Activated T-helper 2 cell treated with anti-CD3 and anti-CD28 coated beads, Interferon-gamma antibody, Interleukin-2, Interleukin-4, amounts not matched to agents 10 μg/mL and 5 μg/mL and 100 μg/mL, durations not matched to agents 14 hours and 24 hours and 36 hours (primary cell): ENCODE data around the gene XPNPEP2. TPM values are rescaled to one million over a fixed set of nuclear protein-coding genes. Genes with fewer than 3 reads are reported as not detected.

Experiments
- DNase-seq: peaks from one replicate; pipeline ENCODE4 v3.0.0; 2021; ENCODE audit warnings: low spot score
- H3K27ac Mint-ChIP-seq: one replicate; pipeline ENCODE4 v1.8.0; 2021; ENCODE audit warnings: mixed read lengths
- H3K27me3 Mint-ChIP-seq: one replicate; pipeline ENCODE4 v1.8.0; 2021; ENCODE audit warnings: low read depth, mixed read lengths
- H3K36me3 Mint-ChIP-seq: one replicate; pipeline ENCODE4 v1.8.0; 2021; ENCODE audit warnings: low read depth, mixed read lengths
- H3K4me1 Mint-ChIP-seq: one replicate; pipeline ENCODE4 v1.8.0; 2021; ENCODE audit warnings: low read depth, mixed read lengths
- H3K4me3 Mint-ChIP-seq: one replicate; pipeline ENCODE4 v1.8.0; 2021; ENCODE audit warnings: low read depth, mild to moderate bottlenecking, moderate library complexity, mixed read lengths
- H3K9me3 Mint-ChIP-seq: one replicate; pipeline ENCODE4 v1.8.0; 2021; ENCODE audit warnings: mixed read lengths
- intact Hi-C: fragments of 100-400 bp; cut with micrococcal nuclease; formaldehyde crosslinking; loops from one replicate; pipeline ENCODE4 v1.15.1; 2023
- total RNA-seq: library from RNA; stranded (reverse); gene quantifications from 2 replicates; pipeline ENCODE4 v1.2.3, GENCODE V29; 2022

The XPNPEP2 gene
- total RNA-seq, 1 donor from 2014 or later, result 0.16 TPM

GRCh38 chrX:129804806-129805205 is 66.0 kb downstream of the XPNPEP2 start:
- Mint-ChIP-seq H3K4me3 (no peak overlapping the region), H3K36me3 (peaks cover 32% of the 10 kb centered on the region), H3K27me3 (no peaks in the 10 kb centered on the region), H3K27ac (no peak overlapping the region), H3K9me3 (no peaks in the 10 kb centered on the region), H3K4me1 (peaks cover 19% of the 10 kb centered on the region)
- intact Hi-C loops, result no loop called here
- no peak for DNase-seq

GRCh38 chrX:129808158-129808828 is 69.5 kb downstream of the XPNPEP2 start:
- Mint-ChIP-seq H3K27me3 (no peaks in the 10 kb centered on the region), H3K36me3 (peaks cover 41% of the 10 kb centered on the region), H3K4me3 (no peak overlapping the region), H3K4me1 (peaks cover 18% of the 10 kb centered on the region), H3K9me3 (no peaks in the 10 kb centered on the region), H3K27ac (peak overlapping the region; percentile 28)
- intact Hi-C loops, result loop anchor here (1.0 kb wide), 1 partner anchor 35 kb away; the partner anchor contains the start of gene ZDHHC9
- DNase-seq, result no peak

DNA sequence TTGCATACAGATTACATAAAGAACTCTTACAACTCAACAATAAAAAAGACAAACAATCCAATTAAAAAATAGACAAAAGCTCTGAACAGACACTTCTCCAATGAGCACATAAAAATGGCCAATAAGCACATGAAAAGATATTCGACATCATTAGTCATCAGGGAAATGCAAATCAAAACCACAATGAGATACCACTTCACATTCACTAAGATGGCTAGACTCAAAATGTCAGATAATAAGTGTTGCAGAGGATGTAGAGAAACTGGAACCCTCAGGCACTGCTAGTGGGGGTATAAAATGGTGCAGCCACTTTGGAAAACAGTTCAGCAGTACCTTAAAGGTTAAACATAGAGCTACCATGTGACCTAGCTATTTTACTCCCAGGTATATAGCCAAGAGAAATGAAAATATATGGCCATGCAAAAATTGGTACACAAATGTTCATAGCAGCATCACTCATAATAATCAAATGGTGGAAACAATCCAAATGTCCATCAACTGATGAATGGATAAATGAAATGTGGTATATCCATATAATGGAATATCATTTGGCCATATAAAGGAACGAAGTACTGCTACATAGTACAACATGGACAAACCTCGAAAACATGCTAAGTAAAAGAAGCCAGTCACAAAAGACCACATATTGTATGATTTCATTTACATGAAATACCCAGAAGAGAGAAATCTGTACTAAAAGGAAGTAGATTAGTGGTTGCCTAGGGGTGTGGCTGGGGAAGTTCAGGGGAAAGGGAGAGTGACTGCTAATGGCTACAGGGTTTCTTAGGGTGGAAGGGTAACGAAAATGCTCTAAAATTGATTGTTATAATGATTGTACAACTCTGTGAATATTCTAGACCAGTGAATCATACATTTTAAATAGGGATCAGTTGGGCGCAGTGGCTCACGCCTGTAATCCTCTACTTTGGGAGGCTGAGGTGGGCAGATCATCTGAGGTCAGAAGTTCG is 70.3 kb downstream of the XPNPEP2 start:
- Mint-ChIP-seq H3K4me3 (no peak overlapping the region), H3K27ac (peak overlapping the region; percentile 52), H3K27me3 (no peaks in the 10 kb centered on the region), H3K9me3 (no peaks in the 10 kb centered on the region), H3K36me3 (peaks cover 39% of the 10 kb centered on the region), H3K4me1 (peaks cover 18% of the 10 kb centered on the region)
- DNase-seq, result no peak
- intact Hi-C loops, result loop anchor here (1.0 kb wide), 1 partner anchor 34 kb away; the partner anchor contains the start of gene ZDHHC9

GRCh38 chrX:129813662-129814368 is 75.0 kb downstream of the XPNPEP2 start:
- H3K27ac Mint-ChIP-seq, result no peak overlapping the region
- peaks cover 34% of the 10 kb centered on the region for H3K36me3 Mint-ChIP-seq
- peaks cover 10% of the 10 kb centered on the region for H3K4me1 Mint-ChIP-seq
- no peaks in the 10 kb centered on the region for H3K27me3 Mint-ChIP-seq
- no peak overlapping the region for H3K4me3 Mint-ChIP-seq
- DNase-seq, result no peak
- H3K9me3 Mint-ChIP-seq, result no peaks in the 10 kb centered on the region
- intact Hi-C loops, result no loop called here

DNA sequence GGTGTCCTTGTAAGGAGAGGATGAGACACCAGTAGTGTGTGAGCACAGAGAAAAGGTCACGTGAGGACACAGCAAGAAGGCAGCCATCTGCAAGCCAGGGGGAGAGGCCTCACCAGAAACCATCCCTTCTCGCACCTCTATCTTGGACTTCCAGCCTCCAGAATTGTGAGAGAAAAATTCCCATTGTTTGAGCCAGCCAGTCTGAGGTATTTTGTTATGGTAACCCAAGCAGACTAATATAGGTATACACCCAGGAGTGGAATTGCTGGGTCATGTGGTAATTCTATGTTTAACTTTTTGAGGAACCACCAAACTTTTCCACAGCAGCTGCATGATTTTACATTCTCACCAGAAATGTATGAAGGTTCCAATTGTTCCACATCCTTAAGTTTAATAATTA is 79.3 kb downstream of the XPNPEP2 start:
- no peak overlapping the region for H3K4me3 Mint-ChIP-seq
- no peaks in the 10 kb centered on the region for H3K27me3 Mint-ChIP-seq
- peaks cover 1% of the 10 kb centered on the region for H3K4me1 Mint-ChIP-seq
- H3K9me3 Mint-ChIP-seq, result no peaks in the 10 kb centered on the region
- intact Hi-C loops, result no loop called here
- no peak for DNase-seq
- H3K36me3 Mint-ChIP-seq, result peaks cover 22% of the 10 kb centered on the region
- no peak overlapping the region for H3K27ac Mint-ChIP-seq

Other genes starting within 250 kb of the XPNPEP2 start
- 0.18 and 0.34 TPM in 2 replicates for gene SMARCA1, start 215.5 kb upstream of the XPNPEP2 start, total RNA-seq
- gene OCRL, start 198.7 kb upstream of the XPNPEP2 start, total RNA-seq, result 3.7 TPM in 2 replicates
- 0.32 and 0.39 TPM in 2 replicates for gene APLN, start 84.0 kb upstream of the XPNPEP2 start, total RNA-seq
- 89.8 and 102 TPM in 2 replicates for gene SASH3, start 41.0 kb downstream of the XPNPEP2 start, total RNA-seq
- gene ZDHHC9, start 104.9 kb downstream of the XPNPEP2 start, total RNA-seq, result 13.0 and 13.9 TPM in 2 replicates
- 46.6 and 49.9 TPM in 2 replicates for gene UTP14A, start 167.2 kb downstream of the XPNPEP2 start, total RNA-seq
- gene BCORL1, start 243.7 kb downstream of the XPNPEP2 start, total RNA-seq, result 14.9 and 16.2 TPM in 2 replicates